Astrocyte of the cerebellum (primary cell): Measurements from ENCODE around the gene VANGL2.

Experiments used
- DNase-seq: peaks from one replicate; pipeline ENCODE4 v3.0.0-alpha.2; 2011; ENCODE audit warnings: low read depth
- H3K4me3 ChIP-seq: 2 replicates; pipeline ENCODE4 v1.5.1; 2011; ENCODE audit warnings: mild to moderate bottlenecking, low read depth, low read length, moderate library complexity
- in situ Hi-C: cut with HindIII; loops from 2 replicates; pipeline ENCODE4 v1.10.0; 2017; ENCODE audit warnings: low sequenced_read_pairs
- TF ChIP-seq, protein P1 (sequence below): IDR thresholded peaks from 2 replicates; pipeline ENCODE4 v1.5.1; 2012; ENCODE audit warnings: low read length, low read depth, moderate library complexity, mild to moderate bottlenecking; ENCODE audit errors: missing control alignments

Gene VANGL2

DNA sequence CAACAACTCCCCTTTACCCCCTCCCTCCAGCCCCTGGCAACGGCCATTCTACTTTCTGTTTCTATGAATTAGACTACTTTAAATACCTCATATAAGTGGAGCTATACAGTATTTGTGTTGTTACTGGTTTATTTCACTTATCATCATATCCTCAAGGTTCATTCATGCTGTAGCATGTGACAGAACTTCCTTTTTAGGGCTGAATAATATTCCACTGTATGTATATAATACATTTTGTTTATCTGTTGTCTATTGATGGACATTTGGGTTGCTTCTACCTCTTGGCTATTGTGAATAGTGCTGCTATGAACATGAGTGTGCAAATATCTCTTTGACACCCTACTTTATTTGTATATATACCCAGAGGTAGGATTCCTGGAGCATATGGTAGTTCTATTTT is 31.3 kb upstream of the VANGL2 start:
- TF ChIP-seq, protein P1, sequence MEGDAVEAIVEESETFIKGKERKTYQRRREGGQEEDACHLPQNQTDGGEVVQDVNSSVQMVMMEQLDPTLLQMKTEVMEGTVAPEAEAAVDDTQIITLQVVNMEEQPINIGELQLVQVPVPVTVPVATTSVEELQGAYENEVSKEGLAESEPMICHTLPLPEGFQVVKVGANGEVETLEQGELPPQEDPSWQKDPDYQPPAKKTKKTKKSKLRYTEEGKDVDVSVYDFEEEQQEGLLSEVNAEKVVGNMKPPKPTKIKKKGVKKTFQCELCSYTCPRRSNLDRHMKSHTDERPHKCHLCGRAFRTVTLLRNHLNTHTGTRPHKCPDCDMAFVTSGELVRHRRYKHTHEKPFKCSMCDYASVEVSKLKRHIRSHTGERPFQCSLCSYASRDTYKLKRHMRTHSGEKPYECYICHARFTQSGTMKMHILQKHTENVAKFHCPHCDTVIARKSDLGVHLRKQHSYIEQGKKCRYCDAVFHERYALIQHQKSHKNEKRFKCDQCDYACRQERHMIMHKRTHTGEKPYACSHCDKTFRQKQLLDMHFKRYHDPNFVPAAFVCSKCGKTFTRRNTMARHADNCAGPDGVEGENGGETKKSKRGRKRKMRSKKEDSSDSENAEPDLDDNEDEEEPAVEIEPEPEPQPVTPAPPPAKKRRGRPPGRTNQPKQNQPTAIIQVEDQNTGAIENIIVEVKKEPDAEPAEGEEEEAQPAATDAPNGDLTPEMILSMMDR: no peak
- in situ Hi-C loops: no loop called here
- DNase-seq: no peak
- H3K4me3 ChIP-seq: no peak overlapping the region

- in situ Hi-C loops: no loop called here
- no peak overlapping the region for H3K4me3 ChIP-seq
- no peak for DNase-seq
- TF ChIP-seq, protein P1: no peak
Measured at GRCh38 chr1:160370561-160371345, 29.6 kb upstream of the VANGL2 start.

- TF ChIP-seq, protein P1: no peak
- in situ Hi-C loops: no loop called here
- H3K4me3 ChIP-seq: no peak overlapping the region
- no peak for DNase-seq
Measured at GRCh38 chr1:160371346-160371631, 29.1 kb upstream of the VANGL2 start.

- no peak for DNase-seq
- in situ Hi-C loops: no loop called here
- no peak overlapping the region for H3K4me3 ChIP-seq
- TF ChIP-seq, protein P1: no peak
Measured at GRCh38 chr1:160371756-160372155, 28.6 kb upstream of the VANGL2 start.

GRCh38 chr1:160373696-160374095 is 26.7 kb upstream of the VANGL2 start:
- TF ChIP-seq, protein P1: no peak
- H3K4me3 ChIP-seq: no peak overlapping the region
- in situ Hi-C loops: no loop called here
- no peak for DNase-seq

- no peak overlapping the region for H3K4me3 ChIP-seq
- DNase-seq: no peak
- in situ Hi-C loops: no loop called here
- TF ChIP-seq, protein P1: no peak
Measured at GRCh38 chr1:160374306-160375110, 25.9 kb upstream of the VANGL2 start.
